Islet precursor cell (in vitro differentiated cells): ENCODE results near the gene CAPN15.

Source experiments
- DNase-seq: peaks from one replicate; pipeline ENCODE4 v3.0.0-alpha.2; 2018

CAPN15 gene

GRCh38 chr16:580141-580945, 52.8 kb downstream of the CAPN15 start:
- DNase-seq = no peak

DNA sequence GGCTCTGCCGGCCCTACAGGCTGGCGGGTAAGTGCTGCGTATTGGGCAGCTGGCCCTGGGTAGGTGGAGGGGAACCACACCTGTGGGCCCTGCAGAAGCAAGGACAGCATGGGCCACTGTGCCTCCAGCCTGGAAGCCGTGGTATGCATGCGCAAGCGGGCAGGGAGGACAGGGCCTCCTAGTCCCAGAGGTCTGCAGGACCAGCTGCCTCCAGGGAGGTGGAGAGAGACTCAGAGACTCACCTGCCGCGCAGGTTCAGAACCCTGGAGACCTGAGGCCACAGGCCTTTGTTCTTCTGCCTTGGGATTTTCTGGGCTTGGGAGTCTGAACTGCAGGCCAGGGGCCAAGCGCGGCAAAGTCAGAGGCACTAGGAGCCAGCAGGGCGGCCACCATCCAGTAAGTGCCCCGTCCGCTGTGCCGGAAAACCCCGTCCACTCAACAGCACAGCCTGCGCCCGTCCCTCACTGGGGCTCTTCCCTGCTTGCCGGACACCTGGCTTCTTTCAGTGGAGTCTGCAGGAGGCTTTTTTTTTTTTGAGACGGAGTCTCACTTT, 53.5 kb downstream of the CAPN15 start:
- no peak for DNase-seq

DNA sequence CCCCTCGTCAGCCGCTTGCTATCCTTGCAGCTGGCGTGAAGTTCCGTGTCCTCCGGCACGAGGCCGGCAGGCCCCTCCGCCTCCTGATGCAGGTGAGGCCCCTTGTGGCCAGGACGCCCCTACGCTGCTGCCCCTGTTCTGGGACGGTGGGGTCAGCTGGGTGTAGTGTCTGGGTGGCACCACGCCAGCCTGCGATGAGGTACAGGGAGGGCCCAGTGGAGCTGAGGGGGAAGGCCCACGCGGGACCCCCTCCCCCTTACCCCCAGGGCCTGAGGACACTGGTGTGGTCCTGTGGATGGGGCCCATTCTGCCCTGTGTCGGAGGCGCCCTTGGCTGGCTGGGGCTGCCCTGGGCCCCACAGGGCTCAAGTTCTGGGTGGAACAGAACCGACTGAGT, 54.7 kb downstream of the CAPN15 start:
- no peak for DNase-seq

DNA sequence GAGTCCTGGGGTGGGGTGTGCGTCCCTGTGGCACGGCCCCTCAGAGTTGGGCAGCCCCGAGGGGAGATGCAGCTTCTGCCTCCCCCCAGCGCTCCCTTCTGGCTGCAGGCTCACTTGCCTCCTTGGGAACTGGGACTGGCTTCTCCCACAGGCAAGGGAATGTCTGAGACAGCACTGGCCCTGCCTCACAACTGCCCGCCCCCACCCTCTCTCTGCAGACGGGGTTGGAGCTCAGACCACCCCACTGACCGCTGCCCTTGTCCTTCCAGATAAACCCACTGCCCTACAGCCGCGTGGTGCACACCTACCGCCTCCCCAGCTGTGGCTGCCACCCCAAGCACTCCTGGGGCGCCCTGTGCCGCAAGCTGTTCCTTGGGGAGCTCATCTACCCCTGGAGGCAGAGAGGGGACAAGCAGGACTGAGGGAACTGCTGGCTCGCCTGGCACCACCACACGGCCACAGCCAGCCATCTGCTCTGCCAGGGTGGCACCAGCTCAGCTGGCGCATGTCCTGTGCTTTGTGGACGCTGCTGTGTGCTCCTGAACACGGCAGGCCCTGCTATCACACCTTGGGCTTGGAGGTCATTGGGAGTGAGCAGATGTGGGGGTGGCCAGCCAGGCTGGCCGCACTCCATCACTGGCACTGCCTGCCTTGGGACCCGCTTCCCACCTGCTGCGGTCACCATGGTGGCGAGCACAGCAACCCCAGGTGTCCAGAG, 55.3 kb downstream of the CAPN15 start:
- no peak for DNase-seq

- no peak for DNase-seq
Measured at GRCh38 chr16:583470-583814, 55.9 kb downstream of the CAPN15 start.

DNA sequence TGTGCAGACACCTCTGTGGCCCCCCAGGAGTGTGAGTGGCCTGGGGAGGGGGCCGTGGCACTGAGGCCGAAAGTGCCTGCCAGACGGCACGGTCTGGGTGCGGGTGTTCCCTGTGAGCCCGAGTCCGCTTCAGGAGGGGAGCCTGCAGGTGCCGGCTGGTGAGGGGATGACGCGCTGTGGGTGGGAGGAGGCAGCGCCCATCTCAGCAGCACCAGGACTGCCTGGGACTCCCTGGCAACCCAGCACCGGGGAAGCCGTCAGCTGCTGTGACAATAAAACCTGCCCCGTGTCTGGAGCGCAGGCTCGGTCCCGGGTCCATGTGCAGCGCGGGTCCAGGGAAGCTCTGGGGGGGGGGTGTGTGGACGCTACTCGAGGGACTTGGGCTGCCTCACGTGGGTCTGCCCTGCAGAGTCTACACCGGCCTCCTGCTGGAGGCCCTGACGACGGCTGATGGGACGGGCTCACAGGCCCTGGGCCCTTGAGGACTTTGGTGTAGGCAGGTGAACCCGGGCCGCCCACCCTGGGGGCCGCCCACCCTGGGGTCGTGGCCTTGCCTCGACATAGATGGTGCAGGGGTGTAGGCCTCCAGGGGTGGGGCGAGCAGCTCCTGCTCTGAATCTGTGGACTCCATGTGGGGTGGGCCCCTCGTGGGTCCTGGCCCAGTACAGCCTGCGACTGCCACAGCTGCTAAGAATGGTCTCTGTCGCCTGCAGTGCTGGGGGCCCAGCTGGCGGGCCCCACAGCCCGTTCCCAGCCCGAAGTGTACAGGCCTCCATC, 56.5 kb downstream of the CAPN15 start:
- DNase-seq = no peak

- no peak for DNase-seq
Measured at GRCh38 chr16:585351-585750, 57.8 kb downstream of the CAPN15 start.

GRCh38 chr16:586047-586644, 58.6 kb downstream of the CAPN15 start:
- DNase-seq = no peak

DNA sequence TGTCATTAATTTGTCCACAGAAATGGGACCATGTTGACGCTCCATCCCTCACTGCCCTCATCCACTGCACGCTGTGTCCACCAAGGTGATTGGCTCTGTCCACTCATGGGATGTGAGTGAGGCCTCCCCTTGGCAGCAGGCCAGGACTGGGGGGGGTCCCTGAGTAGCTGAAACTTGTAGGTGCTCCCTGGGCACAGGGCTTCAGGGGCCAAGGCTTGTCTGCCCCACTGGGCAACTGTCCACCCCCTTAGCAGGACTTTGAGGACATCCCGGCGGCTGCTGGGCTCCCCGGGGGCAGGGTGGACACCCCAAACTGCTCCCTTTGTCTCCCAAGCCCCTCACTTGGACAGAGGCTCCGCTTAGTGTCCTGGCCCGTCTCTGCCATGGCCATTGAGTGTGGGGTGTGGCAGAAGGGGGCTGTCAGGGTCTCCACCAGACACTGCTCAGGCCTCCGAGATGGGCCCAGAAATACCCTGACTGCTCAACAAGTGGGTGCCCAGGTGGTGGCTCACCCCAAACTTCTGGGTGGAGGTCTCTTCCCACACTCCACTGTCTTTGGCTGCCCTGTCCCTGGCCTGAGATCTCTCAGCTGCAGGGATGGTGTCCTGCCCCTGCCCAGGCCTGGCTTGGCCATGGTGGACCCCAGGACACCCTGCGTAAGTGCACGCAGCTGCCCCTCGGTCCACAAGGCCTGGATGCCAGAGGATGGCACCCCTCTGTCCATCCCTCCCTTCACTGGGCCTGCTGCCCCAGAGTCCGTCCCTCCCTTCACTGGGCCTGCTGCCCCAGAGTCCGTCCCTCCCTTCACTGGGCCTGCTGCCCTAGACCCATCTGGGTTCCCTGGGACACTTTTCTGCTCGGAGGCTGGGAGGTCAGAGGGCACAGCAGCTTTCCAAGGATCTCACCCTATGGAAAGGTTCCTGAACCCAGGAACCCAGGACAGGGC, 59.4 kb downstream of the CAPN15 start:
- no peak for DNase-seq

DNA sequence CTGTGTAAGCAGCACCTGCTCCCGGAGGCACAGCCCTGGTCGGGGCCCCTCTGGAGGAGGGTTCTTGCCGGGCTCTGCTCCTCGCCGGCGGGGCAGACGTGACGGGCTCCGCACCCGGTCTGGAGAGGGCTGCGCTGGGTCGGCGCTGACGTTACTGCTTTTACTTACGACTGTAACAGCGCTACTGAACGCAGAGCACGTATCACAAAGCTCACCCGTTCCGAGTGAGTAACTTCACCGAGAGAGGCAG, 61.1 kb downstream of the CAPN15 start:
- DNase-seq = peak; percentile 75

- peak; percentile 97 for DNase-seq
Measured at GRCh38 chr16:588889-589657, 61.6 kb downstream of the CAPN15 start.

- DNase-seq = peak; percentile 99
Measured at GRCh38 chr16:589658-590187, 62.2 kb downstream of the CAPN15 start, which contains the start of gene RAB40C. Gene RAB40C (plus strand): TSS chr16:590066. CDS start chr16:590292, 226 bp downstream.

- DNase-seq = no peak
Measured at GRCh38 chr16:590188-590814, 62.8 kb downstream of the CAPN15 start.

- DNase-seq = no peak
Measured at GRCh38 chr16:590815-591200, 63.3 kb downstream of the CAPN15 start.

GRCh38 chr16:591231-591630, 63.7 kb downstream of the CAPN15 start:
- DNase-seq = no peak

DNA sequence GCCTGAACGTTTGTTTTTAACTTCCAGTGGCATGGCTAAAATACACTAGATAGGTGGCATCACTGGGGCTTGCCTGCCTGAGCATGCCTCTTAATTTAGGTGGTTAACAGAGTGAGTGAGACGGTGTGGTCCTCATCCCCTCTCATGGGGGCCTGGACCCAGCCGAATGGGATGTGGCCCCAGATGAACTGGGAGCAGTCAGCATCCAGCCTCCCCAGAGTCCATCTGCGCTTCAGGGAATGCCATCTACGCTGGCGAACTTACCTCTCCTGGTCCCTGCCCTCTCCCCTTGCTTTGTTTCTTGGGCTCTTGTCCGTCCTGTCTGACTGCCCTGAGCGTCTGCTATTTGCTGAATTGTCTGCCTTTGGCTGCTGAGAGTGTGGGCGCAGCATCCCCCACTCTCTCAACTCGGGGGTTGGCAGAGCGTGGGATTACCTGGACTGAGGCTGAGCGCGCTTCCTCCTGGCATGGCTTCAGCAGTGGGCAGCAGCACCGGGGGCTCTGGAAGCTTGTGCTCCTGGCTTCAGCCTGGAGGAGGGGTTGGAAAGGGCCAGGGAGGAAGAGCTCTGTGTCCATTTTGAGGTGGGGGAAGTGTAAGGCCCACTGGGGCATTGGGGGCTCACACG, 64.5 kb downstream of the CAPN15 start:
- DNase-seq = no peak

GRCh38 chr16:592518-593306, 65.2 kb downstream of the CAPN15 start:
- no peak for DNase-seq

GRCh38 chr16:593406-593805, 65.9 kb downstream of the CAPN15 start:
- DNase-seq = no peak

DNA sequence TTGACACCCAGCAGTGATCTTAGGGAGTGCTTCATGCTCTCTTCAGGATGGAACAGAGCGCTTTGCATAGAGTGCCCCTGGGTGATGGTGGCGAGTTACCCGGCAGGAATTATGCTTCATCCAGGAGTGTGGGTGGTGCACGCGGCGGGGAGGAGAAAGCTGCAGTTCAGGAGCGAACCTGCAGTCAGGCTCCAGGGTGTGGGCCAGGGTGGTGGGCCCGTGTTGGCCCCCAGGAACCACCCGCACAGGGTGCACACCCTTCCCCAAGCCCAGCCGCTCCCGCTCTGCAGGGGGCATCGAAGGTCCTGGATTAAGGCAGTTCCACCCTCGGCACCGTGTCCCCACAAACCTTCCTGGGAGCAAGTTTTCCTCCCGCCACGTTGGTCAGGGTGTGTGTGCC, 66.3 kb downstream of the CAPN15 start:
- DNase-seq = no peak
